K562 (cell line): Measurements from ENCODE around the gene TIAL1. TPM values are rescaled to one million over a fixed set of nuclear protein-coding genes. Genes with fewer than 3 reads are reported as not detected.

Experiments
- ARID4B ChIP-seq: sonication (generic); formaldehyde crosslinking; IDR thresholded peaks from 2 replicates; pipeline ENCODE4 v1.8.0; 2022; ENCODE audit warnings: mild to moderate bottlenecking, missing genetic modification reagents
- ATF2 ChIP-seq: sonication (generic); formaldehyde crosslinking; IDR thresholded peaks from 2 replicates; pipeline ENCODE4 v1.8.1; 2022; ENCODE audit warnings: missing genetic modification reagents
- CCNT2 ChIP-seq: IDR thresholded peaks from 2 replicates; pipeline ENCODE4 v1.6.1; 2011; ENCODE audit warnings: borderline replicate concordance, low read depth, mild to moderate bottlenecking, moderate library complexity, mixed read lengths, low read length; ENCODE audit not compliant: insufficient read length; ENCODE audit errors: extremely low read depth
- CSDE1 ChIP-seq, 2 experiments: fragments of 450-650 bp; IDR thresholded peaks; 2 replicates each; pipeline ENCODE4 v1.6.1; 2016; ENCODE audit warnings: mild to moderate bottlenecking in 1 of 2
- ETV1 ChIP-seq: fragments of 450-650 bp; conservative IDR thresholded peaks from 2 replicates; pipeline ENCODE4 v1.6.1; 2016; ENCODE audit warnings: missing genetic modification characterization, control low read depth, low read depth, missing compliant biosample characterization
- TCF3 ChIP-seq: sonication (generic); formaldehyde crosslinking; IDR thresholded peaks from 2 replicates; pipeline ENCODE4 v1.4.0; 2020; ENCODE audit warnings: mild to moderate bottlenecking, missing genetic modification reagents
- TEAD1 ChIP-seq, 2 experiments: fragments of 450-650 bp in 1 of 2; sonication (generic) in 1 of 2; formaldehyde crosslinking; IDR thresholded peaks; 2 replicates each; pipeline versions ENCODE4 v1.4.0 to v1.8.0; 2020 to 2022; ENCODE audit warnings: mild to moderate bottlenecking in 2 of 2, missing genetic modification reagents in 1 of 2
- ZBTB5 ChIP-seq: fragments of 450-650 bp; IDR thresholded peaks from 2 replicates; pipeline ENCODE4 v1.6.1; 2017; ENCODE audit warnings: antibody characterized with exemption
- ZNF121 ChIP-seq: sonication (generic); formaldehyde crosslinking; conservative IDR thresholded peaks from 2 replicates; pipeline ENCODE4 v1.8.0; 2022; ENCODE audit warnings: missing genetic modification reagents
- ZNF398 ChIP-seq: fragments of 250-450 bp; sonication (Bioruptor Pico); IDR thresholded peaks from 2 replicates; pipeline ENCODE4 v1.8.0; 2021; ENCODE audit warnings: moderate library complexity, mild to moderate bottlenecking, inconsistent platforms
- ZNF592 ChIP-seq: fragments of 450-650 bp; IDR thresholded peaks from 2 replicates; pipeline ENCODE4 v1.6.1; 2017; ENCODE audit warnings: antibody characterized with exemption, mild to moderate bottlenecking
- polyA plus RNA-seq, 8 experiments: library from polyadenylated mRNA; depleted of rRNA in 4 of 8; stranded (reverse) in 5 of 8; unstranded in 3 of 8; fragments of >200 nt; fragmentation: Nextera tagmentation in 2 of 8; fragmentation: Illumina TruSeq in 1 of 8; extraction: Ambion mirVana in 2 of 8; extraction: Trizol in 1 of 8; gene quantifications; 2 replicates each; pipeline versions ENCODE4 v1.2.1 to v1.2.3, GENCODE V29; 2011 to 2014; ENCODE audit warnings: inconsistent platforms in 1 of 8, missing spikeins in 1 of 8
- total RNA-seq, 7 experiments: library from RNA; depleted of rRNA in 6 of 7; stranded (reverse); fragments of >200 nt in 6 of 7; fragmentation: Illumina TruSeq in 2 of 7; extraction: Trizol in 2 of 7; gene quantifications; 2 replicates each; pipeline versions ENCODE4 v1.2.1 to v1.2.3, GENCODE V29; 2011 to 2021; ENCODE audit warnings: low replicate concordance in 1 of 7

Gene TIAL1
- total and polyA plus RNA-seq, 9 of the 15 experiments (the other 6 are each of a cell fraction or from before 2014, with no cell fraction given), result 22.5 to 126 (median 58.2) TPM

GRCh38 chr10:119542988-119543813 lies 53.6 kb downstream of the TIAL1 start (continued):
- TF ChIP-seq ZBTB5 (no peak), ZNF592 (peak; percentile 77), ETV1 (tag) (no peak), ZNF398 (CRISPR knock-in tag) (no peak), ZNF121 (CRISPR knock-in tag) (no peak), CCNT2 (peak; percentile 30), TEAD1 (CRISPR knock-in tag; IDR thresholded peaks at IDR 0.05) (0 out of 4 replicates have a peak, but pooled peaks of 1 of the 2 experiments have one; percentile 35), ATF2 (CRISPR knock-in tag) (no peak), CSDE1 (IDR thresholded peaks at IDR 0.05) (no peak), TCF3 (CRISPR knock-in tag) (no peak), ARID4B (CRISPR knock-in tag) (no peak)
